ENCODE results near the gene GNG12.

The GNG12 gene

DNA sequence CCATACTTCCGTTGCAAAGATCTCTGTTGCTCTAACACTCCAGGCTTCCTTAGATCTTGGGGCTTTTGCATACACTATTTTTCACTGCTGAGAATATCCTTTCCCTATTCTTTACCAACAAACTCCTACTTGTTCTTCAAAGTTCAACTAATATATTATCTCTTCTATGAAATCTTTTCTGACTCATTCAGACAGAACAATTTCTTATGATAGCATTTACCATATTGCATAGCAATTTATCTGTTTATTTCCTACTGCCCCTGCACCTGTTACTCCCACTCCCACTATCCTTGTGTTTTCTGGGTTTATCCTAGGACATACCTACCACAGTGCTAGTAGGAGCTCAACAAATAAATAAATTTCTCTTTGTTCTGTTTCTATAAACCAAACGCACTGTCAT is 137.3 kb downstream of the GNG12 start:
- DNase-seq: no peak

GRCh38 chr1:67691712-67692111 is 141.6 kb downstream of the GNG12 start:
- DNase-seq: peak; percentile 53

- DNase-seq: no peak
These were observed 142.9 kb downstream of the GNG12 start for GRCh38 chr1:67690411-67690810.

GRCh38 chr1:67690018-67690363 is 143.3 kb downstream of the GNG12 start:
- DNase-seq: no peak

DNA sequence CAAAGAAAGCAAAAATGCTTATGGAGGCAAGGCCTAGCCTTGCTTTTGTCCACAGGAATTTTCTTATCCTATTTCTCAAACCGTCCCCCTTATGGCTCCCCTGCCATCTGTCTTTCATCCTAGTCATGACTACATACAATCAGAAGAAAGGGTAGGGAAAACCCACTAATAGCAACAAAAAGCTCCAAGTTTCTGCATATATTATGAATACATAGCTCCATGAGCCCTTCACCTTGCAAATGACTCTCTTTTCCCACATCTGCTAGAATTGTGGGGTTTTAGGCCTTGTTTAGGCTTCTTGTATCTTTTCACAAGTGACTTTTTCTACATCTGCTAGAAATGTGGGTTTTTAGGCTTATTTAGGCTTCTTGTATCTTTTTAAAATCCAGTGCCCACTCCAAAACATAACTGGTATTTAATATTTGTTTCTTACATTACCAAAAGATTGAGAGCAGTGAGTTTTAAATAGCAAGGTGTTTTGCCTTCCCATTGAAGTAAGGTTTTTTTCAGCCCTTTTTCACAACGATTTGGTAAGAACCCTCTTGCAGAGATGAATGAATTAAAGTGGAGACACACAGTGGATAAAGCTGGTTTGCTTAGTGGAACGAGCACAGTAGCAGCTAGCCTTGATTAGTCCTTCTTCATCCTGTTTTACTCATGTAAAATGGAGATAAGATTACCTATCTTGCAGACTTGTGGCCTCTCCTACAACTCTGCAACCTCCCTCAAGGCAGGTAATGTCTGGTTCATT is 143.8 kb downstream of the GNG12 start:
- no peak for DNase-seq

GRCh38 chr1:67688526-67689219 is 144.6 kb downstream of the GNG12 start:
- DNase-seq: no peak

GRCh38 chr1:67687649-67688048 is 145.6 kb downstream of the GNG12 start:
- DNase-seq: no peak

DNA sequence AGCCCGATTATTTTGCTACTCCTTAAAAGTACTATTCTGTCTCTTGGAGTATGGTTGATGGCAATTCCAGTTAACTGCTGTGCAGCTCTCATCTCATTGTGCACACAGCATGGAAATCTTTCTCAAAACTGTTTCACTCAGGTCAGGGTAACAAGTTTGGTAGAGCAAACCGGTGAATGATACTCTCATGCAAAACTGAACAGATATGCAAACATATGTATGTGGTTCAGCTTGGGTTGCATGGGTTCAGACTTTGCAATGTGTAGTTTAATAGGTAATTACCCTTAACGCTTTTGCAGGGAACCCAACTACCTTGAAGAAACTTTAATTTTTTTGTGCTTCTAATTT is 146.1 kb downstream of the GNG12 start:
- DNase-seq: no peak

- no peak for DNase-seq
These were observed 146.7 kb downstream of the GNG12 start for GRCh38 chr1:67686267-67687197.

DNA sequence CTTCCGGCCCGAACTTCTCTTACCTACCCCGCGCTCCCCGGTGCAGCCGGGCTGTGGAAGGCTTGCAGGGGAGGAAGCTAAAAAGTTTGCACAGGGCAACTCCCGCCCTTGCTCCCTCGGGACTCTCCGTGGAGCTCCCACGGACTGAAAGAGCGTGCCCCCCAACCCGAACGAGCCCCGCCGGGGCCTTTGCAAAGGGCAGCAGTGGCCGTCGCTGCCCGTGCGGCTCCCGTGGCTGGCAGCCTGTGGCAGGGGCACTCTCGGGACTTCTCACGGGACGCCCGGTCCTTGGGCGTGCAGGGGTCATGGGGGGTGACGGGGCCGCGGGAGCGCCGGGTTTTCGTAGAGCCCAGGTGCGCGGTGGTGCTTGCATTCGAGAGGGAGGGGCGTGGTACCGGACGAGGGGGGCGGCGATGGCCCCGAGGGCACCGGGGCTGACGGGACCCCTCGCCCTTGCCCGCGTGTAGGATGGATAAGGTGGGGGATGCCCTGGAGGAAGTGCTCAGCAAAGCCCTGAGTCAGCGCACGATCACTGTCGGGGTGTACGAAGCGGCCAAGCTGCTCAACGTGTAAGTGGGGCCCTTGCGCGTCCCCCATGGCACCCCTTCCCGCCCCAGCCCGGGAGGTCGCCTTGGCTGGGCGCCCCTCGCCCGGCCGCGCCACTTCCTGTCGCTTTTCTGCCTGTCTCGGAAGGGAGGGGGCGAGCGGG is 147.6 kb downstream of the GNG12 start:
- no peak for DNase-seq

DNA sequence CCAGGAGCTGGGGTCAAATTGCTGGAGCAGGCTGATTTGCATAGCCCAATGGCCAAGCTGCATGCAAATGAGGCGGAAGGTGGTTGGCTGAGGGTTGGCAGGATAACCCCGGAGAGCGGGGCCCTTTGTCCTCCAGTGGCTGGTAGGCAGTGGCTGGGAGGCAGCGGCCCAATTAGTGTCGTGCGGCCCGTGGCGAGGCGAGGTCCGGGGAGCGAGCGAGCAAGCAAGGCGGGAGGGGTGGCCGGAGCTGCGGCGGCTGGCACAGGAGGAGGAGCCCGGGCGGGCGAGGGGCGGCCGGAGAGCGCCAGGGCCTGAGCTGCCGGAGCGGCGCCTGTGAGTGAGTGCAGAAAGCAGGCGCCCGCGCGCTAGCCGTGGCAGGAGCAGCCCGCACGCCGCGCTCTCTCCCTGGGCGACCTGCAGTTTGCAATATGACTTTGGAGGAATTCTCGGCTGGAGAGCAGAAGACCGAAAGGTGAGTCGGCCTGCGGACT is 148.2 kb downstream of the GNG12 start, which contains the start of gene GADD45A:
Gene GADD45A (plus strand): TSS at position 135 of the 491 bp plus-strand sequence. CDS start 294 bp downstream, at position 429.
- DNase-seq: peak; percentile 96

DNA sequence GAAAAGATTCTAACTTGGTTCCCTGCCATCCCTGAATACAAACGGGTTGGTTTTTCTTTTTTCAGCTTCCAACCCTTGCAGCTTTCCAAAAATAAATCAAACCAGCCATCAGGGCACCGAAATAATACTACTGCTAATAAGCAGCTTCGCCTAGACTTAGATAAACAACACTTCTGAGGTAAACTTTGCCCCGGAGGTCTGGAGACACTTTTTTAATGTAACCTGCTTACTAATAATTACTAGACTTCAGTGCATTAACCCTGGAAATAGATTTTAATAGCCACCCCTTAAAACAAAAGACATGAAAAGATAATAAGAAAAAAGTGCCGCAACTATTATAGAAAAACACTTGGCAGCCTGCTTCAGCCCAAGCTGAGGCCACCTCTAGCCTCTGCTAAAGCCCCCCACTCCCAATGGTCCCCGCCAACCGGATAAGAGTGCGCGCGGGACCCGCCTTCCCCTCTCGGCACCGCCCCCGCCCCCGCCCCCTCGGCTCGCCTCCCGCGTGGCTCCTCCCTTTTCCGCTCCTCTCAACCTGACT is 148.7 kb downstream of the GNG12 start:
- DNase-seq: no peak

DNA sequence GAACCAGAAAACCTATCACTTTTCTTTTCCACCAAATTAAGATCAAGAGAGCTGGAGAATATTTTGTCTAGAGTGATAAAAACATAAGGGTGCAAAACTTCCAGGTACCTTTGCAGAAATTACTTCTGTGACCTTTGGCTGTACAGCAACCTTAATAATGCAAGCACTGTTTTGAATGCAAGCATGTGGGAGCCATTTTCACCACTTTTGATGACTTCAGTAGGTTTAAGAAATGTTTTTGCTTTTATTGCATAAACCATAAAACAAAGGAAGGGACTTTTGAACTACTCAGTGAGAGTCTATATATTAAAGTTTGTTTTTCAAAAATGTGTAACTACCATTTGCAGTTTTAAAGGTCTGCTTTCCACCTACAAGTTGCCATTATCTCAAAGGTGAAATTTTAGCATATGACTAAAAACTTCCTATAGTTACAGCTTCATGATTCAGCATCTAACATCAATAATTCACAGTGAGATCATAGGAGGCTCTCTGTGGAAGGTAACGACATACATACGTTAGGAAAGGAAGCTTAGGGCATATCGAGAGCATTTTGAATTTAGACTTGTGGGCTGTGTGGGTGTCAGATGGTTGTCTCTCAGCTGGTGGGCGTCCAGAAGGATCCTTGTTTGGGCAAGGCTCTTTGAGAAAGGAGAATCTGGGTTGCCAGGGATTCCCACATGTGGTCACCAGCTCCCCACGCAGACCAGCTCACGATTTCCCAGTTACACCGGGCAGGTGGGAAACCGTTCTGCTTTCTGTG is 149.3 kb downstream of the GNG12 start:
- DNase-seq: no peak

GRCh38 chr1:67683316-67683715 is 150.0 kb downstream of the GNG12 start:
- DNase-seq: no peak

DNA sequence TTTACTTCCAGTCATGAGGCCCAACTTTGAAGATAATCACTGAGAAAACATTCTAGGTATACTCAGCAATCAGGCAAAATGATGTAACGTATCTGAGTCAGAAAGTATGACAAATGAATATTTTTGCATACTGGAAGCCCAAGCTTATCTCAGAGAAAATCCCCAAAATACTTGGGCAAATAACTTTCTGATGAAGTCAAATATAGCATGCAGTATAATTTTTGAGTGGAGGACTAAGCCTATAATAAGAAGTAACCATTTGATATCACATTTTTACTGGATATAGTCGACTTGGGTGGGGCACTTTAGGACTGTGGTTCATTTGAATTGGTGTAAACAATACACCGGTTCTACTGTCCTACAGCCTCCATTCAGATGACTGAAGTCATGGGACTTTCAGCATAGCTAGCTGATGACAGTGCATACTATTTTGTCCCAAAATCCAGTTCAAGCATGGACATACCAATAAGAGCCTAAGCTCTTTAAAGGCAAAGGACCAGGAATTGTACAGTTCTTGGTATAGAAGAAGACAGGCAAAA is 150.5 kb downstream of the GNG12 start:
- no peak for DNase-seq

GRCh38 chr1:67680486-67680885 is 152.8 kb downstream of the GNG12 start:
- no peak for DNase-seq

- no peak for DNase-seq
These were observed 153.6 kb downstream of the GNG12 start for GRCh38 chr1:67679691-67680090.

GRCh38 chr1:67677930-67678329 is 155.3 kb downstream of the GNG12 start:
- no peak for DNase-seq

DNA sequence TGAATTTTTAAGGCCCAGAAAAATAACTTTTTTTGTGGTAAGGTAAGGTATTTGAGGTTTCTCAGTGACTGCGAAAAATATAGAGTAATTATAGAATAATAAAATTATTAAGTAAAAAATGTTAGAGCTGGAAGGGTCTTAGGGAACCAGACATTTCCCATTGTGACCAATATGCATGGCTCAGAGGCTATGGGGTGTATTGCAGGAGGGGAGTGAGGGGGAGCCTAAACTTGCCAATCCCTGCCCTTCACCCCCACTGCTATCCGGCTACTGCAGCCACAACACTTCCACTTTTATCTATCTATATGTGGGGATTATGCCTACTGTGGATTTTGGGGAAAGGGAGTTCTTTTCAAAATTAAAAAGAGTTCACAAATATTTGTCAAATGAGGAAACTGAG is 155.9 kb downstream of the GNG12 start:
- no peak for DNase-seq

DNA sequence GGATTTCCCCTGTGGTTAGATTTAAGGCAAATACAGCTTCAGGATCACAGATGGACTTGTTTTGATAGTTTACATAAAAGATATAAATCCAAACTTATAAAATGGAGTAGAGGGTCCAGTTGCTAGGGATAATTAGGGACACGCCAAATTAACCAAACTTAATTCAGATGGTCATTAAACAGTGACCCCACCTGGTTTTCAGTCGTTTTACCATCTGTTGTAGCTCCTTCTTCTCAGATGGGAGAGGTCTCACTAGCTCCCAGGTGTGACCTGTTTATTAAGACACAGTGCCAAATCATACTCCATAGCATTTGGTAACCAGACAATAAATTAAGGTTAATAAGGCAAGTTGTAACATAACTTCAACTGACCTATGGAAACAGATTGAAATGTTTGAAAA is 156.3 kb downstream of the GNG12 start:
- no peak for DNase-seq

- no peak for DNase-seq
These were observed 157.0 kb downstream of the GNG12 start for GRCh38 chr1:67676287-67676686.
